Skin epidermis (tissue), 12 donors: ENCODE measurements around the gene ACER3.
A peak's percentile ranks its signal among the peaks of the same experiment; 100 is the strongest.
"Not testable (repeated sequence)": the region's sequence is repeated elsewhere in the genome, so short reads cannot be mapped to it uniquely, and the experiment has no call there.

ENCODE experiments used
- H3K27ac ChIP-seq, 21 experiments: fragments of 200-600 bp; sonication (generic) in 11 of 21; one replicate each; pipeline ENCODE4 v1.5.0; 2020; ENCODE audit warnings: mild to moderate bottlenecking in 3 of 21, inconsistent platforms in 2 of 21, moderate library complexity in 2 of 21
- H3K4me3 ChIP-seq, 7 experiments: fragments of 200-600 bp; sonication (generic) in 2 of 7; one replicate each; pipeline ENCODE4 v1.5.0; 2020; ENCODE audit warnings: inconsistent platforms in 2 of 7, mild to moderate bottlenecking in 2 of 7, moderate library complexity in 1 of 7

ACER3 gene

GRCh38 chr11:76835928-76836612 is 24.6 kb upstream of the ACER3 start:
- Histone ChIP-seq H3K4me3 (no peak overlapping the region), H3K27ac (peak overlapping the region in 2 of 21 experiments; percentile 12 to 66)

GRCh38 chr11:76836613-76837291 is 24.0 kb upstream of the ACER3 start:
- H3K27ac ChIP-seq: peak overlapping the region in 5 of 21 experiments; percentile 9 to 66 (median 50)

GRCh38 chr11:76837696-76838677 is 22.7 kb upstream of the ACER3 start:
- Histone ChIP-seq H3K27ac (peak overlapping the region in 2 of 21 experiments; percentile 1 to 9), H3K4me3 (no peak overlapping the region)

More at GRCh38 chr11:76836613-76837291, 24.0 kb upstream of the ACER3 start:
- H3K4me3 ChIP-seq: no peak overlapping the region

- Histone ChIP-seq H3K4me3 (no peak overlapping the region), H3K27ac (peak overlapping the region in 2 of 21 experiments; percentile 1 to 5)
Measured at GRCh38 chr11:76838678-76839068, 22.0 kb upstream of the ACER3 start.

GRCh38 chr11:76839311-76839710 is 21.4 kb upstream of the ACER3 start:
- H3K27ac ChIP-seq: no peak overlapping the region
- no peak overlapping the region for H3K4me3 ChIP-seq

GRCh38 chr11:76841923-76842452 is 18.7 kb upstream of the ACER3 start:
- H3K27ac ChIP-seq: no peak overlapping the region
- H3K4me3 ChIP-seq: no peak overlapping the region

GRCh38 chr11:76843907-76844306 is 16.8 kb upstream of the ACER3 start:
- H3K27ac ChIP-seq: no peak overlapping the region
- H3K4me3 ChIP-seq: no peak overlapping the region

GRCh38 chr11:76844511-76844910 is 16.2 kb upstream of the ACER3 start:
- no peak overlapping the region for H3K27ac ChIP-seq
- H3K4me3 ChIP-seq: no peak overlapping the region

- Histone ChIP-seq H3K27ac (no peak overlapping the region), H3K4me3 (no peak overlapping the region)
Measured at GRCh38 chr11:76845069-76845468, 15.6 kb upstream of the ACER3 start.

GRCh38 chr11:76846441-76846840 is 14.3 kb upstream of the ACER3 start:
- H3K27ac ChIP-seq: no peak overlapping the region
- H3K4me3 ChIP-seq: no peak overlapping the region

- no peak overlapping the region for H3K4me3 ChIP-seq
- H3K27ac ChIP-seq: no peak overlapping the region
Measured at GRCh38 chr11:76849376-76849775, 11.3 kb upstream of the ACER3 start.

GRCh38 chr11:76850130-76850529 is 10.6 kb upstream of the ACER3 start:
- H3K27ac ChIP-seq: peak overlapping the region in 1 of 21 experiments; percentile 54
- no peak overlapping the region for H3K4me3 ChIP-seq

GRCh38 chr11:76850815-76851214 is 9.9 kb upstream of the ACER3 start:
- H3K4me3 ChIP-seq: no peak overlapping the region
- peak overlapping the region in 1 of 21 experiments; percentile 17 for H3K27ac ChIP-seq

GRCh38 chr11:76854709-76855108 is 6.0 kb upstream of the ACER3 start:
- Histone ChIP-seq H3K4me3 (no peak overlapping the region), H3K27ac (no peak overlapping the region)

GRCh38 chr11:76855670-76856069 is 5.0 kb upstream of the ACER3 start:
- not testable (repeated sequence) for H3K27ac ChIP-seq, H3K4me3 ChIP-seq

- no peak overlapping the region for H3K4me3 ChIP-seq
- H3K27ac ChIP-seq: no peak overlapping the region
Measured at GRCh38 chr11:76856106-76856505, 4.6 kb upstream of the ACER3 start.

- H3K27ac ChIP-seq: no peak overlapping the region
Measured at GRCh38 chr11:76856571-76856970, 4.1 kb upstream of the ACER3 start.

GRCh38 chr11:76857781-76858410 is 2.8 kb upstream of the ACER3 start:
- peak overlapping the region in 3 of 21 experiments; percentile 27 to 40 (median 29) for H3K27ac ChIP-seq
- no peak overlapping the region for H3K4me3 ChIP-seq

More at GRCh38 chr11:76856571-76856970, 4.1 kb upstream of the ACER3 start:
- H3K4me3 ChIP-seq: no peak overlapping the region

- H3K4me3 ChIP-seq: peak overlapping the region in 1 of 7 experiments; percentile 74
- peak overlapping the region in 17 of 21 experiments; percentile 42 to 96 (median 89) for H3K27ac ChIP-seq
Measured at GRCh38 chr11:76859708-76860227, 950 bp upstream of the ACER3 start.
